Neuronal stem cell (in vitro differentiated cells): ENCODE results near the gene PDXP.
A peak's percentile ranks its signal among the peaks of the same experiment; 100 is the strongest.

Experiments
- DNase-seq: peaks from one replicate; pipeline ENCODE4 v3.0.0-alpha.2; 2013; ENCODE audit warnings: low spot score
- H2AFZ ChIP-seq: one replicate; pipeline ENCODE4 v1.6.1; 2013; ENCODE audit warnings: mild to moderate bottlenecking, low read length, inconsistent platforms
- H2AK5ac ChIP-seq: 2 replicates; pipeline ENCODE4 v1.6.1; 2013; ENCODE audit warnings: low read depth, mild to moderate bottlenecking, inconsistent platforms, low read length, moderate library complexity, mixed read lengths
- H2BK120ac ChIP-seq: 2 replicates; pipeline ENCODE4 v1.6.1; 2013; ENCODE audit warnings: low read depth, mild to moderate bottlenecking, inconsistent platforms, low read length, moderate library complexity, mixed read lengths
- H2BK12ac ChIP-seq: one replicate; pipeline ENCODE4 v1.6.1; 2013; ENCODE audit warnings: low read length, inconsistent platforms
- H2BK15ac ChIP-seq: 2 replicates; pipeline ENCODE4 v1.6.1; 2013; ENCODE audit warnings: mild to moderate bottlenecking, low read length, inconsistent platforms, mixed read lengths
- H2BK5ac ChIP-seq: one replicate; pipeline ENCODE4 v1.6.1; 2013; ENCODE audit warnings: inconsistent platforms, mild to moderate bottlenecking, low read length, moderate library complexity
- H3K14ac ChIP-seq: one replicate; pipeline ENCODE4 v1.6.1; 2013; ENCODE audit warnings: low read length, inconsistent platforms
- H3K18ac ChIP-seq: 2 replicates; pipeline ENCODE4 v1.6.1; 2013; ENCODE audit warnings: low read length, inconsistent platforms
- H3K23ac ChIP-seq: 2 replicates; pipeline ENCODE4 v1.6.1; 2013; ENCODE audit warnings: low read depth, mild to moderate bottlenecking, mixed read lengths, low read length, inconsistent platforms; ENCODE audit not compliant: poor library complexity
- H3K27ac ChIP-seq: replicated peaks from 3 replicates; pipeline ENCODE4 v1.5.1; 2013; ENCODE audit warnings: low read length, inconsistent platforms
- H3K27me3 ChIP-seq, 3 experiments: 2 replicates each; pipeline ENCODE4 v1.6.1; 2013; ENCODE audit warnings: low read length in 3 of 3, mild to moderate bottlenecking in 2 of 3, inconsistent platforms in 1 of 3, low read depth in 1 of 3, mixed read lengths in 1 of 3, moderate library complexity in 1 of 3; ENCODE audit not compliant: control insufficient read depth in 3 of 3, insufficient read depth in 3 of 3
- H3K36me3 ChIP-seq, 2 donors: replicated peaks in 1 of 2; 2 replicates each; pipeline ENCODE4 v1.6.1; 2013; ENCODE audit warnings: low read length in 2 of 2; ENCODE audit not compliant: control insufficient read depth in 2 of 2, insufficient read depth in 2 of 2
- H3K4ac ChIP-seq: 2 replicates; pipeline ENCODE4 v1.6.1; 2013; ENCODE audit warnings: inconsistent platforms, mild to moderate bottlenecking, low read length, moderate library complexity
- H3K4me1 ChIP-seq, 2 donors: 1 replicate in 1 of 2; 2 replicates in 1 of 2; pipeline ENCODE4 v1.6.1; 2013; ENCODE audit warnings: low read length in 2 of 2, low read depth in 1 of 2; ENCODE audit not compliant: control insufficient read depth in 2 of 2, insufficient read depth in 1 of 2
- H3K4me2 ChIP-seq: one replicate; pipeline ENCODE4 v1.6.1; 2013; ENCODE audit warnings: mild to moderate bottlenecking, low read length, inconsistent platforms; ENCODE audit not compliant: insufficient read depth, poor library complexity, severe bottlenecking
- H3K4me3 ChIP-seq, 2 donors: 2 replicates each; pipeline ENCODE4 v1.5.1; 2013; ENCODE audit warnings: low read length in 2 of 2, mild to moderate bottlenecking in 2 of 2, inconsistent platforms in 1 of 2, moderate library complexity in 1 of 2
- H3K79me1 ChIP-seq: one replicate; pipeline ENCODE4 v1.6.1; 2013; ENCODE audit warnings: low read depth, mild to moderate bottlenecking, inconsistent platforms, low read length, moderate library complexity
- H3K9ac ChIP-seq: one replicate; pipeline ENCODE4 v1.6.1; 2013; ENCODE audit warnings: mild to moderate bottlenecking, low read depth, low read length, inconsistent platforms; ENCODE audit not compliant: poor library complexity
- H3K9me3 ChIP-seq, 2 donors: replicated peaks in 1 of 2; 2 replicates each; pipeline versions ENCODE3 to v1.6.1; 2013; ENCODE audit warnings: low read length in 2 of 2, mild to moderate bottlenecking in 2 of 2, inconsistent platforms in 1 of 2, low read depth in 1 of 2, mixed read lengths in 1 of 2, moderate library complexity in 1 of 2; ENCODE audit not compliant: control insufficient read depth in 2 of 2, insufficient read depth in 1 of 2
- H4K8ac ChIP-seq: one replicate; pipeline ENCODE4 v1.6.1; 2013; ENCODE audit warnings: low read depth, mild to moderate bottlenecking, inconsistent platforms, low read length, moderate library complexity
- H4K91ac ChIP-seq: one replicate; pipeline ENCODE4 v1.6.1; 2013; ENCODE audit warnings: low read length, low read depth, mild to moderate bottlenecking, inconsistent platforms; ENCODE audit not compliant: poor library complexity
- WGBS, 2 donors: extraction: QIAGEN DNeasy Blood & Tissue Kit; methylation state at CpG; one replicate each; pipeline ENCODE4 v1.1.7; 2013; ENCODE audit warnings: missing lambda C conversion rate in 2 of 2, mixed read lengths in 1 of 2; ENCODE audit not compliant: insufficient read length in 2 of 2, insufficient replicate concordance in 1 of 2; ENCODE audit errors: extremely low coverage in 2 of 2; 5-methylcytosine and 5-hydroxymethylcytosine counted together

PDXP gene

DNA sequence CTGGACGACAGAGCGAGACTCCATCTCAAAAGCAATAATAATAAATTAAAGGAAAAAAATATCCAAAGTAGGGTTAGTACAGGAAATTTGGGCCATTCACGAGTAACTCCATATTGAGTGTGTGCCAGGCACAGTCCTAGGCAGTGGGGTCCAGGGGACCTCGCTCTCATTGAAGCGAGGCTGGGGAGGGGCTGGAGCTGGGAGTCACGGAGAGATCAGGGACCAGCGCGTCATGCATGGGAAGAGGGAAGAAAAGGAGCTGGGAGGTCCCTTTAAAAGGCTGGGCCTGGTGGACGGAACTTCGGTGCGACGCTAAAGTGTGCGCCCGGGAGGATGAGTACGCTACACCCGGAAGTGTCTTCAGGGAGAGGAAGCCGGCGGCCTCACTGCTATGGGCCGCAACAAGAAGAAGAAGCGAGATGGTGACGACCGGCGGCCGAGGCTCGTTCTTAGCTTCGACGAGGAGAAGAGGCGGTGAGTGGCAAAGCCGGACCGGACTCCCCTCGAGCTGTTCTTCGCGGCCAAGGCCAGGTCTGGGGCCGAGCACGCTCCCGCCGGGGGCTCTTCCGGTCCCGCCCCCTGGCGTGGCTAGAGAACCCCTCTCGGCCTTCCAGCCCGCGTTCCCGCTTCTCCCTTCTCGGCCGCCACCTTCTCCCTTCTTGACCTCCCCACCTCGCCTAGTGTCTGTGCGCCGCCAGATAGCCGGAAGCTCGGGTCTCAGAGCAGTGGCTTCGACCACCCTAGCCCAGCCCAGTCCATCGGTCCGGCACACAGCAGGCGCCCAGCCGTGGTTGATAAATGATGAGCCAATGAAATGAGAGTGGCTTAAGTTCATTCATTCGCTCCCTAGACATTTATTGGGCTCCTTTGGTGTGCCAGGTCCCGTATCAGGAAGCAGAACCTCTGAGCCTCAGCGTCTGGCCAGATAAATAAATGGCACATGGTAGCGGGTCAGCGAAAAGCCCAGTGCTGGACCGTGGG lies 27.8 kb downstream of the PDXP start, which contains the start of gene NOL12:
NOL12 (plus strand) TSS at position 342 of the 981 bp plus-strand sequence; CDS start at position 392, 50 bp downstream.
- peak within 1 kb of the TSS; percentile 36 for H3K27ac ChIP-seq
- peak within 1 kb of the TSS; percentile 88 for H3K18ac ChIP-seq
- no peak within 1 kb of the TSS for H2BK120ac ChIP-seq
- peak within 1 kb of the TSS; percentile 87 for H3K9ac ChIP-seq
- no peak within 1 kb of the TSS for H2BK15ac ChIP-seq
- H3K4me3 ChIP-seq: peak within 1 kb of the TSS; percentile 85 to 90
- peak within 1 kb of the TSS; percentile 19 for H3K23ac ChIP-seq
- peak within 1 kb of the TSS; percentile 95 for H3K4me2 ChIP-seq
- H3K36me3 ChIP-seq: peaks cover 18 to 30% of the 10 kb centered on the region in 2 donors
- H3K79me1 ChIP-seq: peaks cover 3% of the 10 kb centered on the region
- H3K4ac ChIP-seq: no peak within 1 kb of the TSS
- no peaks in the 10 kb centered on the region for H3K9me3 ChIP-seq
- H3K4me1 ChIP-seq: peaks cover 0 to 4% of the 10 kb centered on the region in 2 donors
- peak within 1 kb of the TSS; percentile 8 for H2BK5ac ChIP-seq
- H4K8ac ChIP-seq: peak within 1 kb of the TSS; percentile 74
- no peak within 1 kb of the TSS for H2BK12ac ChIP-seq
- no peaks in the 10 kb centered on the region for H3K27me3 ChIP-seq
- peak; percentile 92 for DNase-seq
- H4K91ac ChIP-seq: no peak within 1 kb of the TSS
- peak within 1 kb of the TSS; percentile 97 for H2AFZ ChIP-seq
- no CpG with 5 or more reads among the region's 62 CpGs for WGBS, 2 donors
- H3K14ac ChIP-seq: no peak within 1 kb of the TSS
- peak within 1 kb of the TSS; percentile 6 for H2AK5ac ChIP-seq

GRCh38 chr22:37690407-37690806 lies 31.9 kb downstream of the PDXP start:
- WGBS, 2 donors: no CpG with 5 or more reads among the region's 7 CpGs
- no peak overlapping the region for H3K9ac ChIP-seq
- H3K4me3 ChIP-seq: no peak overlapping the region

GRCh38 chr22:37690901-37691504 lies 32.5 kb downstream of the PDXP start:
- Histone ChIP-seq H4K91ac (no peak overlapping the region), H3K36me3 (peaks cover 28 to 54% of the 10 kb centered on the region in 2 donors), H3K18ac (no peak overlapping the region), H3K27me3 (no peaks in the 10 kb centered on the region), H3K27ac (no peak overlapping the region), H4K8ac (no peak overlapping the region), H3K9ac (no peak overlapping the region), H3K4ac (no peak overlapping the region), H2BK15ac (no peak overlapping the region), H3K9me3 (no peaks in the 10 kb centered on the region), H2BK120ac (no peak overlapping the region), H2BK12ac (no peak overlapping the region), H3K4me3 (peak overlapping the region in 1 of 2 donors; percentile 56), H3K79me1 (peaks cover 3% of the 10 kb centered on the region), H3K4me2 (no peak overlapping the region), H2BK5ac (no peak overlapping the region), H3K4me1 (peaks cover 4% of the 10 kb centered on the region in 2 donors), H3K14ac (no peak overlapping the region), H3K23ac (no peak overlapping the region), H2AFZ (no peak overlapping the region), H2AK5ac (no peak overlapping the region)
- no CpG with 5 or more reads among the region's 18 CpGs for whole genome bisulfite sequencing, 2 donors
- no peak for DNase-seq

More at GRCh38 chr22:37690407-37690806, 31.9 kb downstream of the PDXP start:
- no peak for DNase-seq
- Histone ChIP-seq H3K36me3 (peaks cover 28 to 54% of the 10 kb centered on the region in 2 donors), H2BK120ac (no peak overlapping the region), H3K4me1 (peaks cover 0 to 4% of the 10 kb centered on the region in 2 donors), H3K27ac (no peak overlapping the region), H3K9me3 (no peaks in the 10 kb centered on the region), H3K4me2 (no peak overlapping the region), H2BK5ac (no peak overlapping the region), H3K23ac (no peak overlapping the region), H3K14ac (no peak overlapping the region), H2BK15ac (no peak overlapping the region), H3K27me3 (no peaks in the 10 kb centered on the region), H3K18ac (no peak overlapping the region), H4K91ac (no peak overlapping the region), H2BK12ac (no peak overlapping the region), H3K79me1 (peaks cover 3% of the 10 kb centered on the region), H2AK5ac (no peak overlapping the region), H2AFZ (no peak overlapping the region), H4K8ac (peak overlapping the region; percentile 43), H3K4ac (no peak overlapping the region)
